ENCODE results near the gene RAD51B. TPM values are rescaled to one million over a fixed set of nuclear protein-coding genes. Genes with fewer than 3 reads are reported as not detected.

The RAD51B gene
- polyA plus RNA-seq, 3 donors: 3.6 to 11.6 (median 9.4) TPM

DNA sequence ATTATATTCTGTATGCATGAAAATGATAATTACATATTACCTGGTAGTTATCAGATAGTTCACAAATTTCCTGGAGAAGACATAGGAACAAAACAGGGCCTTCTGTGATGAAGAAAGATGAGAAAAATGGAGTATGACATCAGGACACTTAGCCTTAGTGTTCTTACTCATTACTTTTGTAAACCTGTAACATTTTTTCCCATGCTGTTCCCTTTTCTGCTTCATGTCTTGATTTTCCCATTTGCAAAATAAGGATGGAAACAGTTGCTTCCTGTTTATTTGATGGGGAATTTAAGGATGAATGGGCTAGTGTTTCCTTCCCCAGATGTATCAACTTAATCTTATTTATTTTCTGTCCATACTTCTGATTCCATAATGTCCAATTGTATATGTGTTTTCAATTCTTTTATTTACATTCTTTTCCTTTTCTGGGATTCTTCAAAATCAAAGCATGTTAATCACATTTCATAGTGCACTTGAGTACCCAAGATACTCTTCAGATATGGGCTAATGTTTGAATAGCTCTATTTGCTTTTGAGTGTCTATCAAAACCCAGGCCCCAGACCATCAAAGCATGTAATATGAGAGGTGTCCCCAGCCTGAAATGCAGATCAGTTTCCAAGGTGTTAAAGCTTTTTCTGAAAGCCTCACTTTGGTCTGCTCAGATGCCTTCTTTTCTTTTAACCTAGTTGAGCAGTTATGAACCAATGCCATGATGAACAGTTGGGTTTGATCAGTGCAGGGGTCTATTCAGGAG lies 260.5 kb downstream of the RAD51B start:
- no peak for DNase-seq

DNA sequence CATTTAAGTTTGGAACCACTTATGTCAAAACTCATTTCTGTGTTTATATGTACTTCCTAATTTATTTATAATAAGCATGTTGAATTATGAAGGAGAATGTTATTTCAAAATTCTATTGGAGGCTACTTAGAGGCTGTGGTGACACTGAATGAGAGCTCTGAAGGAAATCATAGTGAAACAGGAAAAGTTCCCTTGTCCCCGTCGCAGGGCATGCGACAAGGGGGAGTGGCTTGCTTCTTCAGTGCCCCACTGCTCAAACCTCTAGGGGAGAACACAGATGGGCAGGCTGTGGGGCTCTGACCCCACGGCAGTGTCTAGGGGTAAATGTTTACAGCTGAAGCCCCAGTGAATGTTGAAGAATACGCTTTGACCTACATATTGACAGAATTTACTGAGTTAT lies 261.9 kb downstream of the RAD51B start:
- Mint-ChIP-seq H3K9me3 (peaks cover 0 to 6% (median 0%) of the 10 kb centered on the region in 7 donors), H3K27ac (no peak overlapping the region), H3K36me3 (no peaks in the 10 kb centered on the region), H3K4me3 (peak overlapping the region in 1 of 2 donors; percentile 27), H3K4me1 (peaks cover 7% of the 10 kb centered on the region), H3K27me3 (ENCODE audit: low read depth in 3 of 3) (peaks cover 0 to 3% (median 0%) of the 10 kb centered on the region in 3 donors)
- Histone ChIP-seq H3K79me2 (ENCODE audit: insufficient read depth, low read length) (no peaks in the 10 kb centered on the region), H3K4me2 (replicated peaks; ENCODE audit: extremely low read depth, low read length, poor library complexity, severe bottlenecking) (no peak overlapping the region), H3K27ac (ENCODE audit: low read depth in 1 of 2, low read length in 2 of 2) (no peak overlapping the region), H3K4me1 (ENCODE audit: control insufficient read depth in 1 of 2, insufficient read depth in 2 of 2, low read length in 2 of 2) (no peaks in the 10 kb centered on the region), H4K20me1 (ENCODE audit: insufficient read depth, low read length) (no peaks in the 10 kb centered on the region), H2AFZ (ENCODE audit: insufficient read depth, low read depth, low read length, poor library complexity, severe bottlenecking) (peak overlapping the region; percentile 11), H3K36me3 (replicated peaks in 1 of 2; ENCODE audit: control insufficient read depth in 1 of 2, insufficient read depth in 2 of 2, low read length in 2 of 2) (no peaks in the 10 kb centered on the region), H3K9ac (ENCODE audit: insufficient read depth, low read length, poor library complexity, severe bottlenecking) (no peak overlapping the region), H3K9me3 (replicated peaks in 1 of 2; ENCODE audit: control insufficient read depth in 1 of 2, insufficient read depth in 1 of 2, low read length in 2 of 2) (no peaks in the 10 kb centered on the region), H3K27me3 (ENCODE audit: control insufficient read depth in 2 of 2, insufficient read depth in 2 of 2, low read length in 2 of 2) (no peaks in the 10 kb centered on the region), H3K4me3 (replicated peaks in 1 of 3; ENCODE audit: low read depth in 2 of 3, low read length in 3 of 3) (no peak overlapping the region)
- TF ChIP-seq, protein P1, sequence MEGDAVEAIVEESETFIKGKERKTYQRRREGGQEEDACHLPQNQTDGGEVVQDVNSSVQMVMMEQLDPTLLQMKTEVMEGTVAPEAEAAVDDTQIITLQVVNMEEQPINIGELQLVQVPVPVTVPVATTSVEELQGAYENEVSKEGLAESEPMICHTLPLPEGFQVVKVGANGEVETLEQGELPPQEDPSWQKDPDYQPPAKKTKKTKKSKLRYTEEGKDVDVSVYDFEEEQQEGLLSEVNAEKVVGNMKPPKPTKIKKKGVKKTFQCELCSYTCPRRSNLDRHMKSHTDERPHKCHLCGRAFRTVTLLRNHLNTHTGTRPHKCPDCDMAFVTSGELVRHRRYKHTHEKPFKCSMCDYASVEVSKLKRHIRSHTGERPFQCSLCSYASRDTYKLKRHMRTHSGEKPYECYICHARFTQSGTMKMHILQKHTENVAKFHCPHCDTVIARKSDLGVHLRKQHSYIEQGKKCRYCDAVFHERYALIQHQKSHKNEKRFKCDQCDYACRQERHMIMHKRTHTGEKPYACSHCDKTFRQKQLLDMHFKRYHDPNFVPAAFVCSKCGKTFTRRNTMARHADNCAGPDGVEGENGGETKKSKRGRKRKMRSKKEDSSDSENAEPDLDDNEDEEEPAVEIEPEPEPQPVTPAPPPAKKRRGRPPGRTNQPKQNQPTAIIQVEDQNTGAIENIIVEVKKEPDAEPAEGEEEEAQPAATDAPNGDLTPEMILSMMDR (IDR thresholded peaks at IDR 0.05): no peak
- WGBS (ENCODE audit: insufficient coverage): 3% methylated on average over 3 of the region's 5 CpGs
- intact Hi-C loops (cut with micrococcal nuclease): no loop called here
- no peak for DNase-seq

More for the DNA sequence above, 260.5 kb downstream of the RAD51B start:
- no peak overlapping the region for H3K27ac ChIP-seq (ENCODE audit: low read depth in 1 of 2, low read length in 2 of 2)
- no peaks in the 10 kb centered on the region for H3K79me2 ChIP-seq (ENCODE audit: insufficient read depth, low read length)
- Mint-ChIP-seq H3K9me3 (no peaks in the 10 kb centered on the region), H3K27me3 (ENCODE audit: low read depth in 3 of 3) (peaks cover 0 to 3% (median 0%) of the 10 kb centered on the region in 3 donors), H3K36me3 (no peaks in the 10 kb centered on the region), H3K27ac (no peak overlapping the region), H3K4me3 (no peak overlapping the region), H3K4me1 (peaks cover 7% of the 10 kb centered on the region)
- no peaks in the 10 kb centered on the region for H3K4me1 ChIP-seq (ENCODE audit: control insufficient read depth in 1 of 2, insufficient read depth in 2 of 2, low read length in 2 of 2)
- no peaks in the 10 kb centered on the region for H3K27me3 ChIP-seq (ENCODE audit: control insufficient read depth in 2 of 2, insufficient read depth in 2 of 2, low read length in 2 of 2)
- no peak overlapping the region for H3K4me3 ChIP-seq (replicated peaks in 1 of 3; ENCODE audit: low read depth in 2 of 3, low read length in 3 of 3)
- H3K36me3 ChIP-seq (replicated peaks in 1 of 2; ENCODE audit: control insufficient read depth in 1 of 2, insufficient read depth in 2 of 2, low read length in 2 of 2): no peaks in the 10 kb centered on the region
- H3K9me3 ChIP-seq (replicated peaks in 1 of 2; ENCODE audit: control insufficient read depth in 1 of 2, insufficient read depth in 1 of 2, low read length in 2 of 2): no peaks in the 10 kb centered on the region
- intact Hi-C loops (cut with micrococcal nuclease): no loop called here
- H3K4me2 ChIP-seq (replicated peaks; ENCODE audit: extremely low read depth, low read length, poor library complexity, severe bottlenecking): no peak overlapping the region
- no peaks in the 10 kb centered on the region for H4K20me1 ChIP-seq (ENCODE audit: insufficient read depth, low read length)
- TF ChIP-seq, protein P1 (IDR thresholded peaks at IDR 0.05): no peak
- H2AFZ ChIP-seq (ENCODE audit: insufficient read depth, low read depth, low read length, poor library complexity, severe bottlenecking): no peak overlapping the region
- H3K9ac ChIP-seq (ENCODE audit: insufficient read depth, low read length, poor library complexity, severe bottlenecking): no peak overlapping the region
